Fibroblast of pulmonary artery (primary cell): ENCODE data around the gene PRPF4.
"Not testable (repeated sequence)": the region's sequence is repeated elsewhere in the genome, so short reads cannot be mapped to it uniquely, and the experiment has no call there.

Experiments used
- DNase-seq: peaks from one replicate; pipeline ENCODE4 v3.0.0-alpha.2; 2010; ENCODE audit warnings: low read depth
- H3K4me3 ChIP-seq: replicated peaks from 2 replicates; pipeline ENCODE4 v1.5.1; 2011; ENCODE audit warnings: low read depth, mild to moderate bottlenecking, control low read depth, low read length, moderate library complexity
- TF ChIP-seq, protein P1 (sequence below): IDR thresholded peaks from 2 replicates; pipeline ENCODE4 v1.5.1; 2011; ENCODE audit warnings: mild to moderate bottlenecking, control low read depth, low read length, inconsistent platforms; ENCODE audit errors: missing control alignments

The PRPF4 gene

DNA sequence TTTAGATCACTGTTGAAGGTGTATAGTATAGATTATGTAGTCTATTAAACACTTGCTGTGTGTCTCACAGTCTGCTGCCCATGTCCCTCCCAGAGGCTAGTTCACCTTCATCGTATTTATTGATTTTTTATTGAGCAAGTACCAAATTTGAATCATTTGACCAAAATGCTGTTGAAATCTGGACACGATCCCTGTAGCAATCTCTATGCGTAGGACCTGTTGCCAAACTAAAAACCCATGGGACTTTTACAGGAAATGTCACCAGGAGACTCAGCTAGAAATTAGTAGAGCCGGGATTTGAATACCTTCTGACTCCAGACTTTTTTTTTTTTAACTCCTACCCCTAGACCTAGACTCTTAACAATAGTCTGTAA lies 36.6 kb upstream of the PRPF4 start:
- H3K4me3 ChIP-seq, result no peak overlapping the region
- TF ChIP-seq, protein P1, sequence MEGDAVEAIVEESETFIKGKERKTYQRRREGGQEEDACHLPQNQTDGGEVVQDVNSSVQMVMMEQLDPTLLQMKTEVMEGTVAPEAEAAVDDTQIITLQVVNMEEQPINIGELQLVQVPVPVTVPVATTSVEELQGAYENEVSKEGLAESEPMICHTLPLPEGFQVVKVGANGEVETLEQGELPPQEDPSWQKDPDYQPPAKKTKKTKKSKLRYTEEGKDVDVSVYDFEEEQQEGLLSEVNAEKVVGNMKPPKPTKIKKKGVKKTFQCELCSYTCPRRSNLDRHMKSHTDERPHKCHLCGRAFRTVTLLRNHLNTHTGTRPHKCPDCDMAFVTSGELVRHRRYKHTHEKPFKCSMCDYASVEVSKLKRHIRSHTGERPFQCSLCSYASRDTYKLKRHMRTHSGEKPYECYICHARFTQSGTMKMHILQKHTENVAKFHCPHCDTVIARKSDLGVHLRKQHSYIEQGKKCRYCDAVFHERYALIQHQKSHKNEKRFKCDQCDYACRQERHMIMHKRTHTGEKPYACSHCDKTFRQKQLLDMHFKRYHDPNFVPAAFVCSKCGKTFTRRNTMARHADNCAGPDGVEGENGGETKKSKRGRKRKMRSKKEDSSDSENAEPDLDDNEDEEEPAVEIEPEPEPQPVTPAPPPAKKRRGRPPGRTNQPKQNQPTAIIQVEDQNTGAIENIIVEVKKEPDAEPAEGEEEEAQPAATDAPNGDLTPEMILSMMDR, result no peak
- peak; percentile 20 for DNase-seq

DNA sequence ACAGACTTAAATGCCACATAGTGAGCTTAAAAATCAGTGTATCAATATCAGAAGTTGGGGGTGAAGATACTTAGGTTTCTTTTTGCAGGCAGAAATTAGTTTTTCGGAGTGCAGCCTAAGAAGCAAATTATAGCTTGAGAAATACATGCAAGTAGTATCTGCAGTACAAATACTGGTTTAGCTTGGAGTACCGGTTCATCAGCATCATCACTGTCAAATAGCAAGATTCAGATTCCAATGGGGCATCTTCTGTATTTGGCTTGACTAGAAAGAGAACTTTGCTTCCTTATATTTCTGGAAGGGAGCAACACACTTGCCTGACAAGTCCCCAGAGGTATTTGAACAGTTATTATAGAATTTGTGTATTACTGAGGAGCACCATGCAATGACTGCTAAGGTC lies 34.3 kb upstream of the PRPF4 start:
- DNase-seq, result no peak
- TF ChIP-seq, protein P1, result no peak
- H3K4me3 ChIP-seq, result no peak overlapping the region

DNA sequence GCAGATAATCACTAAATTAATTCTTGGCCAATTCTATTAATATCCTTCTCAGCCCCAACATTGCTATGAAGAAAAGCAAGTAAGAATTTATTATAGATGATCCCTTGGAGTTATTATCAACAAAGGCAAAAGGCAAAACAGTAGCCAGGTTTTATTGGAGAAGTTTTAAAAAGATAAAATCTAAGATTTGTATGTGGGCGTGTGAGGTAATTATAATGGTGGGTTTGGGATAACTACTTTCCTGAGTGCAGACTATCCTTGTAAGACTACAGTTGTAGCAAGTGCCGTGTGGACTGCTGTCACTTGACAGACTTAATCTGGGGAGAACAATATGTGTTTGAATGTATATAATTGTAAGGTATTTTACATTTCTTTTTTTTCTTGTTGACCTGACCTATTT lies 30.9 kb upstream of the PRPF4 start:
- TF ChIP-seq, protein P1, result no peak
- DNase-seq, result no peak
- no peak overlapping the region for H3K4me3 ChIP-seq

DNA sequence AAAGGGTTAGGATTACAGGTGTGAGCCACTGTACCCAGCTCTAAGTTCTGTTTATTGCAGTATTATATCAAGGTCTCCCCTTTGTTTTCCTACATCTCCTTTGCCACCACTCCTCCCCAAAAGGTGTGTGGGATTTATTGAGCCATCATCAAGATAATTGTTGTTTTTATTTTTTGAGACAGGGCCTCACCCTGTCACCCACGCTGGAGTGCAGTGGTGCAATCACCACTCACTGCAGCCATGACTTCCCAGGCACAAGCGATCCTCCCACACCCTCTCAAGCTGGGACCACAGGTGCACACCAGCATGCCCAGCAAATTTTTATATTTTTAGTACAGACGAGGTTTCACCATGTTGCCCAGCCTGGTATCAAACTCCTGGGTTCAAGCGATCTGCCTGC lies 29.6 kb upstream of the PRPF4 start:
- no peak for DNase-seq
- TF ChIP-seq, protein P1, result no peak
- no peak overlapping the region for H3K4me3 ChIP-seq

DNA sequence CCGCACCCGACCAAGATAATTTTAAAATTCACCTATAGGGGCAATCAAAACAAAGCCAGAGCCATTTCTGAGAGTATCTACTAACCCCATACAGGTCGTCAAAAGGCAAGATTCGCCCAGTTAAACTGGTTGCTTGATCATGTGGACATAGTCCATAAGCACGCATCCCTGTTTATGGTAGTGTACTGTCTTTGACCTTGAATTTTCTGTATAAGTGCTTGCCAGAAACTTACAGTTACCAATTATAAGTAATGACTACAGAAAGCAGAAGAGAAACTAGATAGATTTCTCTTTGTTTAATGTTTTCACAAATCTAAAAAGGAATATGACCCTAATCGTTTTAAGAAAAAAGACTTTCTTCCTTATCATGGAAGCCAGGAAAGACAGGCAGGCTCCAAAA lies 28.5 kb upstream of the PRPF4 start:
- TF ChIP-seq, protein P1, result no peak
- DNase-seq, result no peak
- no peak overlapping the region for H3K4me3 ChIP-seq

DNA sequence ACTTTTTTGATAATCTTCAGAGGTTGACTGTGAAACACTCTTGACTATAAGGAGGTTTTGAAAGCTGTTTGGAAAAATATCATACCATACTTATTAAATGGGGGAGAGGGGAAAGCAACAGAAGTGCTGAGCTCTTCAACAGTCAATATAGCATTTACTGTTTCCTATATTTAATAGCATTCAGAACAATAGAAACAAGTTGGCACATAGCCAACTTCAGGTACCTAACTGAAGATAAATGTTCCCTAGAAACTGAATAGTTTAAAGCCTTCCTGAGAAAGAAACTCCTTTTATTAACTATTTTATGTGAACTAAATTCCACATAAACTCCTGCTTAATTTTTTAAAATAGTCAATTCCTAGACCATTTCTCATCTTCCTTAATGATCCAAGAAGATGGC lies 27.8 kb upstream of the PRPF4 start:
- no peak for DNase-seq
- H3K4me3 ChIP-seq, result no peak overlapping the region
- TF ChIP-seq, protein P1, result no peak

DNA sequence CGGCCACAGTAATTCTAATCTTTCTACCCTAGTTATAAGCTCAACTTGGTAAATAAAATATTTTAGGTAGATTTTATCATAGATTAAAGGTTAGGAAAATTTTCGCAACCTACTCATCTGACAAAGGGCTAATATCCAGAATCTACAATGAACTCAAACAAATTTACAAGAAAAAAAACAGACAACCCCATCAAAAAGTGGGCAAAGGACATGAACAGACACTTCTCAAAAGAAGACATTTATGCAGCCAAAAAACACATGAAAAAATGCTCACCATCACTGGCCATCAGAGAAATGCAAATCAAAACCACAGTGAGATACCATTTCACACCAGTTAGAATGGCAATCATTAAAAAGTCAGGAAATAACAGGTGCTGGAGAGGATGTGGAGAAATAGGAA lies 25.8 kb upstream of the PRPF4 start:
- DNase-seq, H3K4me3 ChIP-seq: not testable (repeated sequence)

DNA sequence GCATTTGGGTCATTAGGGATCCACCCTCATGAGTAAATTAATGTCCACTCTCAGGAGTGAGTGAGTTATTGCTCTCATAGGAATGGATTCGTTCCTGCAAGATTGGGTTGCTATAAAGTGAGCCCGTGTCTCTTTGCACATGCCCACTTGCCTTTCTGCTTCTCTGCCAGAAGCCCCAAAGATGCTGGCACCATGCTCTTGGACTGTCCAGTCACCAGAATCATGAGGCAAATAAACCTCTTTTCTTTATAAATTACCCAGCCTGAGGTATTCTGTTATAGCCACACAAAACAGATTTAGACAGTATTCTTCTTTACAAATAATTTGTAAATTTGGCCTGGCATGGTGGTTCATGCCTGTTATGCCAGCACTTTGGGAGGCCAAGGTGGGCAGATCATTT lies 24.7 kb upstream of the PRPF4 start:
- TF ChIP-seq, protein P1, result no peak
- no peak for DNase-seq

More for the DNA sequence above, 24.7 kb upstream of the PRPF4 start:
- H3K4me3 ChIP-seq, result no peak overlapping the region
